HepG2 (cell line): ENCODE data around the gene MNAT1. TPM values are rescaled to one million over a fixed set of nuclear protein-coding genes. Genes with fewer than 3 reads are reported as not detected.
A peak's percentile ranks its signal among the peaks of the same experiment; 100 is the strongest.

Experiments
- AGO2 ChIP-seq: fragments of 200-400 bp; formaldehyde crosslinking; optimal IDR thresholded peaks from 2 replicates; pipeline ENCODE3; 2017; ENCODE audit warnings: mild to moderate bottlenecking, low read depth, low read length, moderate library complexity
- GATA4 ChIP-seq: sonication (generic); IDR thresholded peaks from 2 replicates; pipeline ENCODE4 v1.6.1; 2016; ENCODE audit warnings: antibody characterized with exemption, low read depth, borderline replicate concordance
- MIXL1 ChIP-seq: IDR thresholded peaks from 2 replicates; pipeline ENCODE4 v1.6.1; 2016
- NKX3-1 ChIP-seq: sonication (generic); formaldehyde crosslinking; IDR thresholded peaks from 2 replicates; pipeline ENCODE4 v1.5.0; 2020; ENCODE audit warnings: missing genetic modification reagents
- PCBP1 ChIP-seq: fragments of 200-400 bp; formaldehyde crosslinking; IDR thresholded peaks from 2 replicates; pipeline ENCODE4 v1.6.1; 2017; ENCODE audit warnings: mild to moderate bottlenecking, low read depth, low read length, borderline replicate concordance
- SRSF1 ChIP-seq: fragments of 200-400 bp; formaldehyde crosslinking; optimal IDR thresholded peaks from 2 replicates; pipeline ENCODE3; 2017; ENCODE audit warnings: mild to moderate bottlenecking, low read depth, low read length, moderate library complexity
- ZBTB8A ChIP-seq: sonication (generic); formaldehyde crosslinking; IDR thresholded peaks from 2 replicates; pipeline ENCODE4 v1.4.0; 2020; ENCODE audit warnings: mild to moderate bottlenecking, low read depth, missing genetic modification reagents, borderline replicate concordance
- ZFX ChIP-seq: sonication (generic); formaldehyde crosslinking; IDR thresholded peaks from 2 replicates; pipeline ENCODE4 v1.4.0; 2020; ENCODE audit warnings: mild to moderate bottlenecking, low read depth, missing genetic modification reagents, moderate library complexity
- ZNF12 ChIP-seq: sonication (generic); formaldehyde crosslinking; IDR thresholded peaks from 2 replicates; pipeline ENCODE4 v1.5.0; 2020; ENCODE audit warnings: missing genetic modification reagents
- ZNF142 ChIP-seq: sonication (generic); formaldehyde crosslinking; IDR thresholded peaks from 2 replicates; pipeline ENCODE4 v1.4.0; 2020; ENCODE audit warnings: missing genetic modification reagents
- ZNF205 ChIP-seq: IDR thresholded peaks from 2 replicates; pipeline ENCODE4 v1.6.1; 2018; ENCODE audit warnings: missing biosample characterization, missing genetic modification reagents
- ZNF432 ChIP-seq: sonication (generic); formaldehyde crosslinking; IDR thresholded peaks from 2 replicates; pipeline ENCODE4 v1.5.0; 2020; ENCODE audit warnings: missing genetic modification reagents, mild to moderate bottlenecking, borderline replicate concordance
- ZNF496 ChIP-seq: sonication (generic); formaldehyde crosslinking; IDR thresholded peaks from 2 replicates; pipeline ENCODE4 v1.8.1; 2023; ENCODE audit warnings: mild to moderate bottlenecking, moderate library complexity, missing genetic modification reagents; ENCODE audit not compliant: insufficient replicate concordance
- ZNF510 ChIP-seq: sonication (generic); formaldehyde crosslinking; IDR thresholded peaks from 2 replicates; pipeline ENCODE4 v1.4.0; 2020; ENCODE audit warnings: low read depth, mild to moderate bottlenecking, missing genetic modification reagents
- ZNF614 ChIP-seq: IDR thresholded peaks from 2 replicates; pipeline ENCODE4 v1.6.1; 2018; ENCODE audit warnings: missing biosample characterization, missing genetic modification reagents, inconsistent platforms, borderline replicate concordance
- ZNF878 ChIP-seq: sonication (generic); formaldehyde crosslinking; IDR thresholded peaks from 2 replicates; pipeline ENCODE4 v1.8.1; 2023; ENCODE audit warnings: mild to moderate bottlenecking, missing genetic modification reagents, moderate library complexity
- polyA plus RNA-seq, 8 experiments: library from polyadenylated mRNA; depleted of rRNA in 3 of 8; stranded (reverse) in 7 of 8; unstranded in 1 of 8; fragments of >200 nt; fragmentation: Illumina TruSeq in 4 of 8; extraction: Trizol in 4 of 8; gene quantifications; 2 replicates each; pipeline versions ENCODE4 v1.2.1 to v1.2.3, GENCODE V29; 2011 to 2016; ENCODE audit warnings: low read depth in 4 of 8, missing spikeins in 1 of 8, mixed read lengths in 1 of 8; ENCODE audit not compliant: insufficient read depth in 1 of 8
- total RNA-seq, 5 experiments: library from RNA; depleted of rRNA; stranded (reverse); fragments of >200 nt; fragmentation: Illumina TruSeq; extraction: Trizol; gene quantifications; 2 replicates each; pipeline ENCODE4 v1.2.3, GENCODE V29; 2016; ENCODE audit warnings: low read depth in 1 of 5
- TF ChIP-seq, protein P1 (sequence below), 2 experiments: sonication (generic) in 1 of 2; formaldehyde crosslinking in 1 of 2; IDR thresholded peaks; 2 replicates each; pipeline versions ENCODE4 v1.4.0 to v1.6.1; 2018 to 2020; ENCODE audit warnings: missing genetic modification reagents in 2 of 2, borderline replicate concordance in 1 of 2, low read depth in 1 of 2, mild to moderate bottlenecking in 1 of 2, missing biosample characterization in 1 of 2
- TF ChIP-seq, protein P2 (sequence below): sonication (generic); formaldehyde crosslinking; IDR thresholded peaks from 2 replicates; pipeline ENCODE4 v1.5.0; 2020; ENCODE audit warnings: mild to moderate bottlenecking, missing genetic modification reagents, moderate library complexity

The MNAT1 gene
- total and polyA plus RNA-seq, 2 of the 13 experiments (the other 11 are each of a cell fraction or from before 2014, with no cell fraction given), result 49.2 to 94.8 TPM

GRCh38 chr14:60980811-60981632 lies 246.5 kb downstream of the MNAT1 start, which contains the start of the genes SLC38A6 and TRMT5 (continued):
- TF ChIP-seq, protein P1, sequence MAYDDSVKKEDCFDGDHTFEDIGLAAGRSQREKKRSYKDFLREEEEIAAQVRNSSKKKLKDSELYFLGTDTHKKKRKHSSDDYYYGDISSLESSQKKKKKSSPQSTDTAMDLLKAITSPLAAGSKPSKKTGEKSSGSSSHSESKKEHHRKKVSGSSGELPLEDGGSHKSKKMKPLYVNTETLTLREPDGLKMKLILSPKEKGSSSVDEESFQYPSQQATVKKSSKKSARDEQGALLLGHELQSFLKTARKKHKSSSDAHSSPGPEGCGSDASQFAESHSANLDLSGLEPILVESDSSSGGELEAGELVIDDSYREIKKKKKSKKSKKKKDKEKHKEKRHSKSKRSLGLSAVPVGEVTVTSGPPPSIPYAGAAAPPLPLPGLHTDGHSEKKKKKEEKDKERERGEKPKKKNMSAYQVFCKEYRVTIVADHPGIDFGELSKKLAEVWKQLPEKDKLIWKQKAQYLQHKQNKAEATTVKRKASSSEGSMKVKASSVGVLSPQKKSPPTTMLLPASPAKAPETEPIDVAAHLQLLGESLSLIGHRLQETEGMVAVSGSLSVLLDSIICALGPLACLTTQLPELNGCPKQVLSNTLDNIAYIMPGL (CRISPR knock-in tag; IDR thresholded peaks at IDR 0.05; ENCODE audit: borderline replicate concordance in 1 of 2, low read depth in 1 of 2), result peak; percentile 59 to 85; a peak in 3 of 4 replicates
- no peak for TF ChIP-seq ZNF432
- peak; percentile 83 for TF ChIP-seq ZFX
- TF ChIP-seq MIXL1, result peak; percentile 79; the same call in 1 of the 2 replicates
- TF ChIP-seq, protein P2, sequence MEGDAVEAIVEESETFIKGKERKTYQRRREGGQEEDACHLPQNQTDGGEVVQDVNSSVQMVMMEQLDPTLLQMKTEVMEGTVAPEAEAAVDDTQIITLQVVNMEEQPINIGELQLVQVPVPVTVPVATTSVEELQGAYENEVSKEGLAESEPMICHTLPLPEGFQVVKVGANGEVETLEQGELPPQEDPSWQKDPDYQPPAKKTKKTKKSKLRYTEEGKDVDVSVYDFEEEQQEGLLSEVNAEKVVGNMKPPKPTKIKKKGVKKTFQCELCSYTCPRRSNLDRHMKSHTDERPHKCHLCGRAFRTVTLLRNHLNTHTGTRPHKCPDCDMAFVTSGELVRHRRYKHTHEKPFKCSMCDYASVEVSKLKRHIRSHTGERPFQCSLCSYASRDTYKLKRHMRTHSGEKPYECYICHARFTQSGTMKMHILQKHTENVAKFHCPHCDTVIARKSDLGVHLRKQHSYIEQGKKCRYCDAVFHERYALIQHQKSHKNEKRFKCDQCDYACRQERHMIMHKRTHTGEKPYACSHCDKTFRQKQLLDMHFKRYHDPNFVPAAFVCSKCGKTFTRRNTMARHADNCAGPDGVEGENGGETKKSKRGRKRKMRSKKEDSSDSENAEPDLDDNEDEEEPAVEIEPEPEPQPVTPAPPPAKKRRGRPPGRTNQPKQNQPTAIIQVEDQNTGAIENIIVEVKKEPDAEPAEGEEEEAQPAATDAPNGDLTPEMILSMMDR (CRISPR knock-in tag), result 0 out of 2 replicates have a peak, but pooled peaks have one; percentile 13
- peak; percentile 33; the same call in 1 of the 2 replicates for TF ChIP-seq ZNF12
- no peak; the same call in 1 of the 2 replicates for TF ChIP-seq ZNF614
- TF ChIP-seq PCBP1, result 0 out of 2 replicates have a peak, but pooled peaks have one; percentile 52
- peak; percentile 86 for TF ChIP-seq SRSF1
- TF ChIP-seq GATA4, result peak; percentile 64; the same call in 1 of the 2 replicates
- TF ChIP-seq ZNF142, result peak; percentile 28; the same call in 1 of the 2 replicates
- no peak for TF ChIP-seq ZNF496
- TF ChIP-seq ZNF510, result 0 out of 2 replicates have a peak, but pooled peaks have one; percentile 22
- 0 out of 2 replicates have a peak, but pooled peaks have one; percentile 56 for TF ChIP-seq ZBTB8A (CRISPR knock-in tag)
- 0 out of 2 replicates have a peak, but pooled peaks have one; percentile 18 for TF ChIP-seq ZNF878 (CRISPR knock-in tag)
- TF ChIP-seq AGO2, result peak; percentile 63
- no peak for TF ChIP-seq ZNF205 (CRISPR knock-in tag)
- TF ChIP-seq NKX3-1, result peak; percentile 37; the same call in 1 of the 2 replicates
